Glutamatergic neuron (in vitro differentiated cells): ENCODE data around the gene IMMP2L. TPM values are rescaled to one million over a fixed set of nuclear protein-coding genes. Genes with fewer than 3 reads are reported as not detected.

ENCODE experiments used
- DNase-seq: peaks from one replicate; pipeline ENCODE4 v3.0.0; 2022
- H3K27ac Mint-ChIP-seq: one replicate; pipeline ENCODE4 v1.8.0; 2020; ENCODE audit warnings: mild to moderate bottlenecking, mixed read lengths, inconsistent platforms; ENCODE audit not compliant: unreplicated experiment
- H3K27me3 Mint-ChIP-seq: one replicate; pipeline ENCODE4 v1.8.0; 2020; ENCODE audit warnings: mild to moderate bottlenecking, moderate library complexity, mixed read lengths, inconsistent platforms; ENCODE audit not compliant: unreplicated experiment
- H3K36me3 Mint-ChIP-seq: one replicate; pipeline ENCODE4 v1.8.0; 2020; ENCODE audit warnings: mild to moderate bottlenecking, mixed read lengths, inconsistent platforms; ENCODE audit not compliant: unreplicated experiment
- H3K4me1 Mint-ChIP-seq: one replicate; pipeline ENCODE4 v1.8.0; 2020; ENCODE audit warnings: mild to moderate bottlenecking, low read depth, mixed read lengths, inconsistent platforms; ENCODE audit not compliant: unreplicated experiment
- H3K4me3 Mint-ChIP-seq: one replicate; pipeline ENCODE4 v1.8.0; 2020; ENCODE audit warnings: mild to moderate bottlenecking, mixed read lengths, inconsistent platforms; ENCODE audit not compliant: unreplicated experiment
- H3K9me3 Mint-ChIP-seq: one replicate; pipeline ENCODE4 v1.8.0; 2020; ENCODE audit warnings: mild to moderate bottlenecking, moderate library complexity, mixed read lengths, inconsistent platforms; ENCODE audit not compliant: unreplicated experiment
- CTCF ChIP-seq: fragments of 200-600 bp; sonication (generic); IDR thresholded peaks from one replicate; pipeline ENCODE4 v1.5.0; 2021; ENCODE audit not compliant: partially characterized antibody, unreplicated experiment
- total RNA-seq: library from RNA; stranded (reverse); fragmentation: NEBNext Ultra II Directional; extraction: Animal tissue kit (Norgen Biotek cat#: 25700); gene quantifications from one replicate; pipeline ENCODE4 v1.2.1, GENCODE V29; 2021; ENCODE audit not compliant: unreplicated experiment

The IMMP2L gene
- total RNA-seq, 1 donor from 2014 or later = 9.6 TPM

GRCh38 chr7:110721395-110721794, 840.9 kb downstream of the IMMP2L start:
- Mint-ChIP-seq H3K4me3 (no peak overlapping the region), H3K9me3 (no peaks in the 10 kb centered on the region), H3K36me3 (no peaks in the 10 kb centered on the region), H3K27ac (no peak overlapping the region), H3K27me3 (no peaks in the 10 kb centered on the region), H3K4me1 (no peaks in the 10 kb centered on the region)
- no peak for DNase-seq
- TF ChIP-seq CTCF = no peak

GRCh38 chr7:110720626-110721025, 841.7 kb downstream of the IMMP2L start:
- no peak overlapping the region for H3K27ac Mint-ChIP-seq
- no peaks in the 10 kb centered on the region for H3K36me3 Mint-ChIP-seq
- no peak overlapping the region for H3K4me3 Mint-ChIP-seq
- H3K4me1 Mint-ChIP-seq = no peaks in the 10 kb centered on the region
- no peaks in the 10 kb centered on the region for H3K27me3 Mint-ChIP-seq
- DNase-seq = no peak
- no peaks in the 10 kb centered on the region for H3K9me3 Mint-ChIP-seq
- no peak for TF ChIP-seq CTCF

GRCh38 chr7:110719741-110720140, 842.6 kb downstream of the IMMP2L start:
- TF ChIP-seq CTCF = no peak
- no peak for DNase-seq
- Mint-ChIP-seq H3K4me3 (no peak overlapping the region), H3K27ac (no peak overlapping the region), H3K27me3 (no peaks in the 10 kb centered on the region), H3K36me3 (no peaks in the 10 kb centered on the region), H3K4me1 (no peaks in the 10 kb centered on the region), H3K9me3 (no peaks in the 10 kb centered on the region)

- DNase-seq = no peak
- Mint-ChIP-seq H3K36me3 (no peaks in the 10 kb centered on the region), H3K9me3 (no peaks in the 10 kb centered on the region), H3K27me3 (no peaks in the 10 kb centered on the region), H3K4me3 (no peak overlapping the region), H3K4me1 (no peaks in the 10 kb centered on the region), H3K27ac (no peak overlapping the region)
- no peak for TF ChIP-seq CTCF
Observed at GRCh38 chr7:110718503-110719205, 843.6 kb downstream of the IMMP2L start.

- no peaks in the 10 kb centered on the region for H3K27me3 Mint-ChIP-seq
- no peak for TF ChIP-seq CTCF
- no peaks in the 10 kb centered on the region for H3K36me3 Mint-ChIP-seq
- no peak overlapping the region for H3K27ac Mint-ChIP-seq
- no peak for DNase-seq
- no peaks in the 10 kb centered on the region for H3K4me1 Mint-ChIP-seq
- H3K4me3 Mint-ChIP-seq = no peak overlapping the region
- H3K9me3 Mint-ChIP-seq = no peaks in the 10 kb centered on the region
Observed at GRCh38 chr7:110704225-110704624, 858.1 kb downstream of the IMMP2L start.
